Activated T-cell treated with anti-CD3 and anti-CD28 coated beads, Interleukin-2, amount 50 U/mL, for 48 hours (primary cell): ENCODE results near the gene TTK.
"Not testable (repeated sequence)": the region's sequence is repeated elsewhere in the genome, so short reads cannot be mapped to it uniquely, and the experiment has no call there.

Experiments
- DNase-seq, 2 experiments: peaks; one replicate each; pipeline ENCODE4 v3.0.0-alpha.2; 2020

Gene TTK

DNA sequence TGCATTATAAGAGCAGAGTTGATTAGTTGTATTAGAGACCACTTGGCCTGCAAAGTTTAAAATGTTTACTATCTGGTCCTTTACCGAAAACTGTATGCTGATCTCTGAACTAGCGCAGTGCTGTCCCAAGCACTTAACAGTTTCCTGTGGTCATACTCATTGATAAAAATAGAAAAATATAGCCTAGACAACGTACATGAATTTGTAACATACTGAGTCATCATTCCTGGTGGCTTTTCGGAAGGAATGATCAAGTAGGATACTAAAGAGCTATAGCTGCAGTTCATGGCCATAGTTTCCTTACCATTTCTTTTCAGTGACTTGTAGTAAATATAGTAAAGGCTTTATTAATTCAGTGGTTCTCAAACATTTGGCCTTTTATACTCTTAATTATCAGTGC lies 18.4 kb downstream of the TTK start:
- DNase-seq = no peak

GRCh38 chr6:80028589-80028988 lies 24.1 kb downstream of the TTK start:
- DNase-seq = no peak

- DNase-seq = no peak
Measured at GRCh38 chr6:80029470-80029869, 25.0 kb downstream of the TTK start.

GRCh38 chr6:80048220-80048619 lies 43.8 kb downstream of the TTK start:
- DNase-seq = not testable (repeated sequence)

DNA sequence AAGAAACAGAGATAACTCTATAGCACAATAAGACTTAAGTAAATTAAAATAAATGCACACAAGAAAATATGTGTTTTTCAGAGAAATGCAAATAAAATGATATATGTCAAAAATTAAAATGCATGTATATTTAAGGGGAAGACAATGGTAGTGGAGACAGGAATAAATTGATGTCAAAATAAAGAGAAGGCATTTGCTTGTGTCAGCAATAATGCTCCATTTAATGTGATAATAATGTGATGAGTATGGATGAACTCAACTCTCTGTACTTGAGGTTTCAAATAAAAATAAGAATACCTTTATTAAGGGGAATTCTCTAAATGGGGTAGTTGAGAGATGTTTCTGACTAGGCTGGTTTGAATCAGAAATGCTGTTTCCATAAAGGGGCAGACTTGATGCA lies 56.3 kb downstream of the TTK start:
- DNase-seq = no peak

GRCh38 chr6:80068146-80068545 lies 63.7 kb downstream of the TTK start:
- DNase-seq = not testable (repeated sequence)

DNA sequence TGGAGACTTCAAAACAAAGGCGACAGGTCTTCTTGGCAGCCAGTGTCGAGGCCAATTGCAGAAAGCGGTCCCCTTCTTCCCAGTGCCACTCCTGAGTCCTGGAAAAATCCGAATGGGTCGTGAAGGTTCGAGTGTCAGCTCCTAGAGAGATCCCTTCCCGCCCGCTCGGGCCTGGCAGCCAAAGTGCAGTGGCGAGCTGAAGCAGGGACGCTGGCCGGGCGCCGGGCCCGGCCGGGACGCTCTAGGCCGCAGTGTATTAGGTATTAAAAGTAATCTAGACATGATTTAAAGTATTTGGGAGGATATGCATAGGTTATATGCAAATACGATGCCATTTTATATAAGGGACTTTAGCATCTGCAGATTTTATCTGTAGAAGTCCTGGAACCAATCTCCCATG lies 66.0 kb downstream of the TTK start:
- not testable (repeated sequence) for DNase-seq

- DNase-seq = no peak
Measured at GRCh38 chr6:80077067-80077466, 72.6 kb downstream of the TTK start.

- DNase-seq = no peak
Measured at GRCh38 chr6:80088637-80089036, 84.2 kb downstream of the TTK start.

- DNase-seq = no peak
Measured at GRCh38 chr6:80091506-80091905, 87.1 kb downstream of the TTK start.
